Thoracic aorta (tissue), 2 donors: Measurements from ENCODE around the gene MUSTN1. TPM values are rescaled to one million over a fixed set of nuclear protein-coding genes. Genes with fewer than 3 reads are reported as not detected.
A peak's percentile ranks its signal among the peaks of the same experiment; 100 is the strongest.

Experiments
- ATAC-seq: fragments of 150-250 bp; one replicate; pipeline ENCODE4 v1.8.0; 2017; ENCODE audit warnings: low read depth; ENCODE audit not compliant: insufficient number of reproducible peaks, low FRiP score
- DNase-seq: peaks from one replicate; pipeline ENCODE4 v3.0.0-alpha.2; 2020; ENCODE audit warnings: low spot score
- H3K27ac ChIP-seq, 2 donors: fragments of 200-600 bp; sonication (generic); 1 replicate in 1 of 2; 2 replicates in 1 of 2; pipeline ENCODE4 v1.5.1; 2016; ENCODE audit warnings: mild to moderate bottlenecking in 2 of 2, moderate library complexity in 2 of 2
- H3K27me3 ChIP-seq: fragments of 200-600 bp; sonication (generic); replicated peaks from 2 replicates; pipeline ENCODE4 v1.6.0; 2016; ENCODE audit warnings: mild to moderate bottlenecking; ENCODE audit not compliant: insufficient read depth
- H3K36me3 ChIP-seq: fragments of 200-600 bp; sonication (generic); one replicate; pipeline ENCODE4 v1.5.1; 2016
- H3K4me1 ChIP-seq, 2 donors: fragments of 200-600 bp; sonication (generic); 1 replicate in 1 of 2; 2 replicates in 1 of 2; pipeline versions ENCODE4 v1.5.1 to v1.6.0; 2016; ENCODE audit warnings: low read depth in 2 of 2, mild to moderate bottlenecking in 1 of 2; ENCODE audit not compliant: control insufficient read depth in 1 of 2
- H3K4me3 ChIP-seq: fragments of 200-600 bp; sonication (generic); 2 replicates; pipeline ENCODE4 v1.5.1; 2016; ENCODE audit warnings: mild to moderate bottlenecking
- H3K9me3 ChIP-seq: fragments of 200-600 bp; sonication (generic); 2 replicates; pipeline ENCODE4 v1.5.1; 2016
- CTCF ChIP-seq: fragments of 200-600 bp; sonication (generic); IDR thresholded peaks from one replicate; pipeline ENCODE4 v1.5.1; 2019; ENCODE audit warnings: antibody characterized with exemption
- total RNA-seq, 2 donors: library from RNA; depleted of rRNA; stranded (reverse); fragments of >200 nt; gene quantifications; one replicate each; pipeline versions ENCODE4 v1.1.0 to v1.2.3, GENCODE V29; 2016

MUSTN1 gene
- total RNA-seq, 2 donors from 2014 or later, result 21.0 to 33.8 TPM

DNA sequence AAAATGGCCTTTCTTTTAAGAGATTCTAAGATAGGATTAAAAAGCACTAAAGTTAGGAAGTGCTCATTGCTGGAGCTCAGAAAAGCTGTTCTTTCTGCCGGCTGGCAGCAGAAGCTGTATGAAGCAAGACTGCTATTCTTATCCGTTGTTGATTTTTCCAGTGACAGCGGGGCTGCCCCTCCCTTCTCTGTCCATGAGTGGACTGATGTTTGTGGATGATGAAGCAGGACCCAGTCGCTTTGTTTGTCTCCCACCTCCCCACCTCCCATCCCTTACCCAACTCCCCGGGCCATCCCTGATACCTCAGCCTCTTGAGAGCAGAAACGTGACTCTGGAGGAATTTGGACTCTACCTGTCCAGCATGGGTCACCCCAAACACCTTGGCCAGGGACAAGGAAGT is 10.3 kb upstream of the MUSTN1 start:
- peaks cover 34% of the 10 kb centered on the region for H3K36me3 ChIP-seq
- TF ChIP-seq CTCF, result no peak
- H3K27ac ChIP-seq, result peak overlapping the region; percentile 96
- H3K4me1 ChIP-seq, result peaks cover 24 to 45% of the 10 kb centered on the region in 2 donors
- no peaks in the 10 kb centered on the region for H3K9me3 ChIP-seq
- peak; percentile 83 for ATAC-seq
- peak; percentile 36 for DNase-seq
- H3K27me3 ChIP-seq, result no peaks in the 10 kb centered on the region
- H3K4me3 ChIP-seq, result peak overlapping the region; percentile 40

DNA sequence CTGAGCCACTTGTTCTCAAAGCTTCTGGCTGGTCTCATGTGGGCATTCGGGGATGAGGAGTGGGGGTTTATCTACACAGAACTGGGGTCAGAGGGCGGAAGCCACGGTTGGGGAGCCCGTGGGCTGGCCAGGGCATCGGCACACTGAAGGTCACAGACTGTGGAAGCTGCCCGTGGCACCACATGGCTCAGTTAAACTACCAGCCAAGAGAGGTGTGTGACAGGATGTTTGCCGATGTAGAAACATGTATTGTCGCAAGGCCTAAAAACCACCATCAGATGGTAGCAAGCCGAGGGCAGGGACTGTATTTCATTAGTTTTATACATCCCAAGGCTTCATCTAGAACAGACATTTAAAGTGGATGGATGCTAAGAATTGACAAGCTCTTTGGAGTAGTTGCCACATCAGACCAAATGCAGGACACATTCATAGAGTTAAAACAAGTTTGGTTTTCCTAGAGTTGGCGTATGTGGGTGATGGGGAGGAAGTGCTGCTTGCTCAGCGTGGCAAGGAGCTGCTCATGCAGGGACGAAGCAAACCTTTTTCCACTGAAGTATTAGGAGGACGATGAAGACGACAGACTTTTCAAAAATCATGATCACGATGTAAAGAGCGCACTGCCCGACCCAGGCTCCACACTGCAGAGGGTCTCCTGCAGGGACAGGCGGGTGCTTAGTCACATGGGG is 9.6 kb upstream of the MUSTN1 start:
- ATAC-seq (no peak), DNase-seq (no peak)
- TF ChIP-seq CTCF, result no peak
- H3K36me3 ChIP-seq, result peaks cover 29% of the 10 kb centered on the region
- peaks cover 24 to 45% of the 10 kb centered on the region in 2 donors for H3K4me1 ChIP-seq
- peak overlapping the region; percentile 96 for H3K27ac ChIP-seq
- no peaks in the 10 kb centered on the region for H3K9me3 ChIP-seq
- peak overlapping the region; percentile 27 for H3K4me3 ChIP-seq
- H3K27me3 ChIP-seq, result no peaks in the 10 kb centered on the region

- Histone ChIP-seq H3K27ac (peak overlapping the region; percentile 96), H3K27me3 (no peaks in the 10 kb centered on the region), H3K4me1 (peaks cover 24 to 45% of the 10 kb centered on the region in 2 donors), H3K4me3 (no peak overlapping the region), H3K9me3 (no peaks in the 10 kb centered on the region), H3K36me3 (peaks cover 31% of the 10 kb centered on the region)
- ATAC-seq (no peak), DNase-seq (no peak)
- TF ChIP-seq CTCF, result no peak
These were observed 9.1 kb upstream of the MUSTN1 start for GRCh38 chr3:52843881-52844280.

- TF ChIP-seq CTCF, result no peak
- no peak overlapping the region for H3K4me3 ChIP-seq
- H3K27me3 ChIP-seq, result no peaks in the 10 kb centered on the region
- H3K36me3 ChIP-seq, result peaks cover 31% of the 10 kb centered on the region
- peaks cover 24 to 45% of the 10 kb centered on the region in 2 donors for H3K4me1 ChIP-seq
- H3K27ac ChIP-seq, result peak overlapping the region; percentile 96
- DNase-seq, result no peak
- no peak for ATAC-seq
- no peaks in the 10 kb centered on the region for H3K9me3 ChIP-seq
These were observed 8.5 kb upstream of the MUSTN1 start for GRCh38 chr3:52843108-52843865.

DNA sequence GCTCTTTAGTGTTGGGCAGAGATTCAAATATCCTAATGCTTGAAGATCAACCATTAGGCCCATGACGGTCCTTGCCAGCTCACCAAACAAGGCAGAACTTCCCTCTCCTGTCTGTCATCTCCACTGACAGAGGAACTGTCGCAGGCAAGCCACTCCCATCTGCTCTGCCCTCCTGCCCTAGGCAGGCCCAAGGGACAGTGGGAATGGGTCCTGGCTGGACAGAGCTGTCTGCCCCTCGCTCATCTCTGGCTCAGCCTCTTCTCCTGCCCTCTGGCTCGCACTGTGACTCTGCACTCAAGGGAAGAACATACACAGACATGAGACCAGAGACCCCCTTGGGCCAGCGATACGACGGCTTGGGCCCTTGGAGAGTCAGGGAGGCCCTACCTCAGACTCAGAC is 7.6 kb upstream of the MUSTN1 start:
- peaks cover 29% of the 10 kb centered on the region for H3K36me3 ChIP-seq
- H3K27ac ChIP-seq, result peak overlapping the region in 1 of 2 donors; percentile 96
- H3K27me3 ChIP-seq, result no peaks in the 10 kb centered on the region
- no peak for TF ChIP-seq CTCF
- peaks cover 24 to 46% of the 10 kb centered on the region in 2 donors for H3K4me1 ChIP-seq
- no peak overlapping the region for H3K4me3 ChIP-seq
- no peak for ATAC-seq
- H3K9me3 ChIP-seq, result no peaks in the 10 kb centered on the region
- DNase-seq, result no peak
